NCI-H1694 treated with DMSO at 0.1 percent for 48 hours (cell line): ENCODE data around the gene TBC1D9.

Source experiments
- DNase-seq: peaks from one replicate; lab custom pipeline; 2025; lab: John Stamatoyannopoulos, UW

Gene TBC1D9

DNA sequence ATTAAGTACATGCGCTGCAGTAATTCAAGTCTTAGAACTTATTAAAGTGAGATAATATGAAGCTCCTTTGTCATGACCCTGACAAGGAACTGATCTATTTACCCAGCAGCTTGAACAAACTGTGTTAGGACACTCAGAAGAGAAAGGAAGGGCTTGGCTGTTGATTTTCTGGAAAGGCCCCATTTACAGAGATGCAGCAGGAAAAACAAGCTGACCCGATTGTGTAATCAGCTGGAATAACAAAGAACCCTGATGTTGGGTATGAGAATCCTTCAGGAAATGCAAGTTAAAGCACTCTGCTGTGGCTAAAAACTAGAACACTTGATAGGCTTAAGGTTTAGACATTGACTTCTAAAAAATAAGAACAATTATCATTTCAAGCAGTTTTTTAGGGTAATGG, 64.8 kb downstream of the TBC1D9 start:
- no peak for DNase-seq

DNA sequence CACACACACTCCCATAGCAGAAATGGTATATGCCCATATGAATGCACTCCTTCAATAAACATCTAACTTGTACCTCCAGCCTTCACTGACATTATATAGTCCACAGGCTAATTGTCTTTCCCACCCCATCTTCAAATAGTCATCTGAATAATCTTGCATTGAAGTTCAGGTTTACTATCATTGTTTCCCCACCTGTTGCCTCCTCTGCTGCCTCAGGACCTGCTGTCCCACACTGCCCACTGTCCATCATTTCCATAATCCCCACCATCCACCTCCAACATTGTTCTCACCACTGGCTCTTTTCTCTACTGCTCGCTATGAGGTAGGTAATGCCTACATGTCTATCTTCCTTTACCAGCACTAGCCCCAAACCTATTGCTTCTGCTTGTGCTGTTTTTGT, 66.1 kb downstream of the TBC1D9 start:
- no peak for DNase-seq

DNA sequence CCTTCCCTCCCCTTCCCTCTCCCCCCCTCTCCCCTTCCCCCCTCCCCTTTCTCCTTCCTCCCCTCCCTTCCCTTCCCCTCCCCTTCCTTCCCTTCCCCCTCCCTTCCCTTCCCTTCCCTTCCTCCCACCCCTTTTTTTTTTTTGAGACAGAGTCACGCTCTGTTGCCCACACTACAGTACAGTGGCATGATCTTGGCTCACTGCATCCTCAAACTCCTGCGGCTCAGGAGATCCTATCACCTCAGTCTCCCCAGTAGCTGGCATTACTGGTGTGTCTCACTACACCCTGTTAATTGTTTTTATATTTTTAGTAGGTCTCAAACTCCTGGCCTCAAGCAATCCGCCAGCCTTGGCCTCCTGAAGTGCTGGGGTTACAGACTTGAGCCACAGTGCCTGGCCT, 66.6 kb downstream of the TBC1D9 start:
- DNase-seq = no peak

DNA sequence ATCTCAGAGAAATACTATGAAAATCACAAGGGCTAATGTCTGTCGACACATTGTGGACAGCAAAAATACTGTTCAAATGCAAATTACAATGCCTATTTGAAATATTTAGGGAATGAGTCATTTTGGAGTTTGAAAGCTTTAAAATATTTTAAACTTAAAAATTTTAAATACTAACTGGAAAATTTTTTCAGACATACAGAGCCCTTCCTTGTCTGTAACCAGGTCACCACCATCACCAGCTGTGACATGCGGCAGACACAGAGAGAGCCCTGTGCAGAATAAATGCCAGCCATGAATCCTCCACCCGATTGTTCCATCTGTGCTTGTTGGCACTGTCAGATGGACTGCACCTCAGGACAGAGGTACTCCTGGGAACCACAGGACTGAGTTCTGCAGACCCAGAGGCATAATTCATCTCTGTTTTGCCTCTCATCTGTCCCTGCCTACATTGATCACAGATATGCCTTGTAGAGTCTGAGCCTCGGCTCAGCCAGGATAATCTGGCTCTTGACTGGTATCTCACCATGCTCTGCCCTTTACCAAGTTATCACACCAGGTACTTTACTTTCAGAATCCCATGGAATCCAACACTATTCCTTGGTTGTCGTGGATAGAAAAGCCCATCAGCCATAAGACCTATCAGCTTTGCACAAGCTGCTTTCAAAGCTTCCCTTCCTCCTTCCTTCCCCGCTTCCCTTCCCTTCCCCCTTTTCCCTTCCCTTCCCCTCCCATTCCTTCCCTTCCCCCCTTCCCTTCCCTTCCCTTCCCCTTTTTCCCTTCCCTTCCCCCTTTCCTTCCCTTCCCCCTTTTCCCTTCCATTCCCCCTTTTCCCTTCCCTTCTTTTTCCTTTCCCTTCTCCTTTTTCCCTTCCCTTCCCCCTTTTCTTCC, 67.2 kb downstream of the TBC1D9 start:
- peak; percentile 4 for DNase-seq

DNA sequence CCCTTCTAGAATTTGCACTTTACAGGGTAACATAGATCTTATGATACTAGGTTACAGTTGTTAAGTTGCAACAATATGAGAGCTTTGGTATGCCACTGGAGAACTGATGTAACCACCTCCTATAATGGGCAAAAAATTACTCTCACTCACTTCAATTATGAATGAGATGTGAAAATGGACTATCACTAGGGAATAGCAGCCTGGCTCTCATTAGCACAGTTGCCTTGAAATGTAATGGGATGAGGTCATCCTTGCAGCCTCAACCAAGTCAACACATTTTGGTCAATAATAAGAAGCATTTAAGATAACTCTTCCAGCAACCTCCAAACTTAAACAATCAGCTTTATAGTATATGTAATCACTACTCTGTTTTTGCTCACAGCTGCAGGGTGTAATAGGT, 69.4 kb downstream of the TBC1D9 start:
- DNase-seq = no peak

DNA sequence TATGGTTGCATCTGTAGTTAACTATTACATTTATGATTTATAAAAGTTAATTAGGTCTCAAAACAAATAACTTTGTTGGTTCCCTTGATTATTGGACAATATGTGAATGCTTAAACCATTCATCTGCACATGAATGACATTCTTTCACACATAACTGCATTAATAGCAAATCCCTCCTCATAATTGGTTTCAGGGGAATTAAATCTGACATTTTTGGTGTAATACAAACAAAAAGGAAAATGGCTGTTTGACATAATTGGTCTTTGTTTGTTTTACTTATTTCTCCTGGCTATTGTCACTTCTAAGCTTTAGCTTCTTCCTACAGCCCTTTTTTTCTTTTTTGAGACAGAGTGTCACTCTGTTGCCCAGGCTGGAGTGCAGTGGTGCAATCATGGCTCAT, 71.9 kb downstream of the TBC1D9 start:
- DNase-seq = no peak

DNA sequence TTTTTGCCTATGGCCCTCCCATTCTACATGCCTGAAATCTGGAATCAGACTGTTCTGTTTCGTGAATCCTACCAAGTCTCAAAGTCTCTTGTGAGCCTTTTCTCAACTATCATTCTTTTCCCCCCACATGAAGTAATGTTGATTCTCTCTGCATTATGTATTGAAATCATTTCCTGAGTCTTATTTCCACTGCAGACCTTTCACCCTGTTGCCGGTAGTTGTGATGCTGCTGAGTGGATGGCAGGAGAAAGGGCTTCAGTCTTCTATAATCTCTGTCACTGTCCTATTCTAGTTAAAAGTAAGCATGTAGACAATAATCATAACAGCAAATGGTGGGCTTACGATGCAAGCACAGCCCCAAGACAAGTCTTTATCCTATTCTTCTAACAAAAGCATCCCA, 75.0 kb downstream of the TBC1D9 start:
- no peak for DNase-seq

DNA sequence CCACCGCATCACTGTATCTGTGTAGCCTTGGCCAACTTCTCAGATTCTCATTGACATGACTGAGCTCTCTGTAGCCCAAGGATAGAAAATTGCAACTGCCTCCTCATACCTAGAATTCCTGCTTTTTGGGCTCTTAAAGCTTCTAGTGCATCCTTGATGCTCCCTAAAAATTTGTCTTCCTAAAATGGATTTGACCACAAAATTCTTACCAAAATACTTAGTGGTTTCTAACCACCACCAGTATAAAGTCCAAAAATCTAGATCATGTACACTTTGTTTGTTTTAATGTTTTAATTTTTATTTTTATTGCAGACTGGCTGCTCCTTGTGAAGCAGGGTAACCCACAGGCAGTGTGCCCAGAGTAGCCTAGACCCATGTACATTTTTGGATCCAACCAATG, 75.5 kb downstream of the TBC1D9 start:
- no peak for DNase-seq

DNA sequence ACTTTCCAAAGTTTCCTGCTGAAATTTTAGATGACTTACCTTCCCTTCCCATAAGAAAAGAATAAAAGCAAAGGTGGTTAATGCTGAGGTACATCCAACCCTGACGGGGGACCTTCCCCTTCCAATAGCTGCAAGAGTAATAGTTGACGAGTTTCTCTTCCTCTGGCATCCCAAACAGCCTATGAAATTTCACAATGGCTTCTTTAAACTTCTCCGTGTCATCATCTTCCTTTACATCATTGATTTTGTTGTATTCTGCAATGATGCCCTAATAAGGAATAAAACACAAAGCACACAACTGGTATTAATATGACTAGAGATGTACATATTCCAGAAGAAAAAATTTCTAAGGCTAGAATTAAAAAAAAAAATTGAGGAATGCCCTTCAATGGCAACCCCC, 76.6 kb downstream of the TBC1D9 start:
- no peak for DNase-seq

GRCh38 chr4:140675599-140676231, 80.5 kb downstream of the TBC1D9 start:
- DNase-seq = no peak

DNA sequence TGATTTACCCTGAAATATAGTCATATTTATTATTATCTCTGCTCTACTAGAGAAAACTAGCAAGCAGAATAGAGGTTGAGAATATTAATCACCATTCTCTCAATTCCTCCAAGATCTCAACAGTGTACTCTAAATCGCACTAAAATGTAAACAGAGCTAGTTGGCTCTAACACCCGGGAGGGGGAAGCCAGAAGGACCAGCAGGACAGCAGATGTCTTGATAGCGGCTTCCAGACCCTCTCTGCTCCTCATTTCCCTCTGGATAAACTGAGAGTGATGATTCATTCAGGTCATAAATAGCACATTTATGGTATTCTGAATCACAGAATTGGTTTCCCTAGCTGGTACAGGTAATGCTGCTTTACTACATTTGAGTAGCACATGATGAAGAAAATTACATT, 82.5 kb downstream of the TBC1D9 start:
- peak; percentile 30 for DNase-seq

- DNase-seq = no peak
These were observed 83.8 kb downstream of the TBC1D9 start for GRCh38 chr4:140672416-140672815.

GRCh38 chr4:140668111-140668510, 88.1 kb downstream of the TBC1D9 start:
- no peak for DNase-seq

- DNase-seq = no peak
These were observed 89.1 kb downstream of the TBC1D9 start for GRCh38 chr4:140666889-140667614.

- DNase-seq = no peak
These were observed 93.9 kb downstream of the TBC1D9 start for GRCh38 chr4:140662082-140662869.

DNA sequence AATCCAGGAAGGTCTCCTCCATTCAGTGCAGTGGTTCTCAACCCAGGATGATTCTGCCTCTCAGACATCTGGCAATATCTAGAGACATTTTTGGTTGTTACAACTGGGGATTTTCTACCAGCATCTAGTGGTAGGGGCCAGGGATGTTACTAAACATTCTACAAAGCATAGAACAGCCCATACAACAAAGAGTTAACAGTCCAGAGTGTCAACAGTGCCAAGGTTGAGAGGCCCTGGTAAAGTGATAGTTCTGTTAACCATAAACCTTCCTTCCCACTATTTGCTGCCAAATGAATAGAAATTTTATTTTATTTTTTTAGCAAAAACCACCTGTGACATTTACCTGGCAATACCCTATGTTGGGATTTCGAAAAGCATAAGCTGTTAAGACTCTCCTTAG, 94.6 kb downstream of the TBC1D9 start:
- DNase-seq = no peak

GRCh38 chr4:140659943-140660700, 96.1 kb downstream of the TBC1D9 start:
- no peak for DNase-seq

- no peak for DNase-seq
These were observed 101.7 kb downstream of the TBC1D9 start for GRCh38 chr4:140654495-140654814.

DNA sequence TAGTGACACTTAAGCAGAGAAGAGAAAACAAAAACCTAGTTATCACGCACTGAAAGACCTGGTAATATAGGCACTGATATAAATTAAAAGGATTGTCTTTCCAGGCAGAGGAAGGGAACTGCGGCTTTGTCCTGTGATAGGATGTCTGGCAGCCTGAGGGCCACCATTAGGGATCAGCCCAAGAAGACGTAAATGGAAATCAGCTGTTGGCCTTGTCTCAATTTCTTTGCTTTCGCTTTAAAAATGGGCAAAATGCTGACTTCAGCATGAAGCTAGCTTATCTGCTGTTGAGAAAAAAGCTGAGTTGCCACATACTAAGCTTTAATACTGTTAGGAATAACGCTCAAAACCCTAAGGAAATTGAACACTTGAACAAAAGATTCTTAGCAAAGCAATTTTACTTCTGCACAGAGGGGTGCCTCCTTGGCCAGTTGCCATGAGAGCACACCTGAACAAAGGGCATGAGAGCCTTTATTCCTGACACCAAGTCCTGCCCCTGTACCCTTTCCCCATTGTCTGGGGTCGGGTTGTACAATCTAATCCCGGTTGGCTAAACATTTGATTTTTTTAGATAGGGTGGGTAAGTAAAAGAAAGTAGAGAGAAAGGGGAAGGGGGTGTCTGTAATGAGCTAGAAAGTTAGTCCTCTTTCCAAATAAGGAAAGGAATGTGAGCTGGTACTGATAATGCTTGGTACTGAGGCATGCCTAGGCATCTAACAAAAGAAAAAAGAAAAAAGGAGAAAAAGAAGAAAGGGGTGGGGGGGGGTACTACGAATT, 102.3 kb downstream of the TBC1D9 start:
- DNase-seq = no peak

GRCh38 chr4:140652601-140653000, 103.6 kb downstream of the TBC1D9 start:
- DNase-seq = no peak
